RWPE2 (cell line): ENCODE measurements around the gene OR10T2.
"Not testable (repeated sequence)": the region's sequence is repeated elsewhere in the genome, so short reads cannot be mapped to it uniquely, and the experiment has no call there.

ENCODE experiments used
- ATAC-seq: fragments of 200-7000 bp; cut with Tn5 transposase; 3 replicates; pipeline ENCODE4 v1.9.1; 2021; ENCODE audit warnings: low read depth
- DNase-seq: peaks from one replicate; pipeline ENCODE4 v3.0.0-alpha.2; 2020; ENCODE audit warnings: low spot score
- H3K27ac ChIP-seq: fragments of 450-650 bp; 2 replicates; pipeline ENCODE4 v1.5.1; 2017; ENCODE audit warnings: mild to moderate bottlenecking; ENCODE audit not compliant: poor library complexity, severe bottlenecking
- H3K27me3 ChIP-seq: fragments of 250-450 bp; sonication (Bioruptor Pico); 2 replicates; pipeline ENCODE4 v1.5.1; 2021; ENCODE audit warnings: mild to moderate bottlenecking, moderate library complexity; ENCODE audit not compliant: insufficient read depth, poor library complexity, severe bottlenecking
- H3K36me3 ChIP-seq: fragments of 250-450 bp; sonication (Bioruptor Pico); 2 replicates; pipeline ENCODE4 v1.5.1; 2020; ENCODE audit warnings: low read depth, mild to moderate bottlenecking, moderate library complexity
- H3K4me1 ChIP-seq: fragments of 250-450 bp; sonication (Bioruptor Pico); 2 replicates; pipeline ENCODE4 v1.5.1; 2021; ENCODE audit warnings: mild to moderate bottlenecking, moderate library complexity; ENCODE audit not compliant: insufficient read depth, poor library complexity, severe bottlenecking
- H3K4me3 ChIP-seq: fragments of 250-450 bp; sonication (Bioruptor Pico); 2 replicates; pipeline ENCODE4 v1.5.1; 2021; ENCODE audit warnings: mild to moderate bottlenecking, moderate library complexity; ENCODE audit not compliant: severe bottlenecking
- H3K9me3 ChIP-seq: fragments of 250-450 bp; sonication (Bioruptor Pico); 2 replicates; pipeline ENCODE4 v1.5.1; 2021; ENCODE audit warnings: mild to moderate bottlenecking, moderate library complexity; ENCODE audit not compliant: severe bottlenecking
- CTCF ChIP-seq: fragments of 450-650 bp; IDR thresholded peaks from one replicate; pipeline ENCODE4 v1.5.1; 2017; ENCODE audit warnings: mild to moderate bottlenecking, moderate library complexity; ENCODE audit not compliant: poor library complexity, severe bottlenecking

Gene OR10T2

GRCh38 chr1:158353303-158354075 lies 45.8 kb downstream of the OR10T2 start, which contains the start of gene CD1E:
CD1E (plus strand) TSS chr1:158353894; CDS start chr1:158353989, 95 bp downstream.
- ATAC-seq (no peak), DNase-seq (no peak)
- H3K9me3 ChIP-seq, result no peaks in the 10 kb centered on the region
- H3K36me3 ChIP-seq, result no peaks in the 10 kb centered on the region
- H3K4me3 ChIP-seq, result no peak within 1 kb of the TSS
- TF ChIP-seq CTCF, result no peak
- H3K4me1 ChIP-seq, result no peaks in the 10 kb centered on the region
- H3K27ac ChIP-seq, result no peak within 1 kb of the TSS
- H3K27me3 ChIP-seq, result no peaks in the 10 kb centered on the region

- H3K9me3 ChIP-seq, DNase-seq, H3K4me3 ChIP-seq, H3K36me3 ChIP-seq, H3K4me1 ChIP-seq, H3K27me3 ChIP-seq, H3K27ac ChIP-seq, ATAC-seq: not testable (repeated sequence)
These were observed 50.3 kb downstream of the OR10T2 start for GRCh38 chr1:158348946-158349345.
